ENCODE measurements around the gene BOC. TPM values are rescaled to one million over a fixed set of nuclear protein-coding genes. Genes with fewer than 3 reads are reported as not detected.

BOC gene
- total and polyA plus RNA-seq, 10 of the 15 experiments (the other 5 are each of a cell fraction or from before 2014, with no cell fraction given): 0.18 TPM; not detected in 9

GRCh38 chr3:113293348-113293747, 82.0 kb downstream of the BOC start (continued):
- TF ChIP-seq ZNF687 (IDR thresholded peaks at IDR 0.05) (no peak), FOS (IDR thresholded peaks at IDR 0.05; ENCODE audit: borderline replicate concordance, extremely low read depth, insufficient read length) (no peak), BMI1 (IDR thresholded peaks at IDR 0.05; ENCODE audit: borderline replicate concordance) (no peak), STAT1 (conservative IDR thresholded peaks at IDR 0.05) (no peak), HSF1 (IDR thresholded peaks at IDR 0.05; ENCODE audit: low read depth, low read length) (no peak), TCF7 (IDR thresholded peaks at IDR 0.05; ENCODE audit: borderline replicate concordance) (no peak), TCF3 (IDR thresholded peaks at IDR 0.05; ENCODE audit: borderline replicate concordance, insufficient read depth, low read depth, low read length) (no peak), ATF2 (IDR thresholded peaks at IDR 0.05; ENCODE audit: low read length) (no peak), RAD51 (IDR thresholded peaks at IDR 0.05) (no peak), RUNX3 (IDR thresholded peaks at IDR 0.05; ENCODE audit: low read length) (no peak), PAX5 (IDR thresholded peaks at IDR 0.05; ENCODE audit: borderline replicate concordance, low read depth, low read length) (no peak), WRNIP1 (IDR thresholded peaks at IDR 0.05; ENCODE audit: borderline replicate concordance, low read depth, low read length) (no peak), EED (IDR thresholded peaks at IDR 0.05; ENCODE audit: low read depth) (no peak), NRF1 (conservative IDR thresholded peaks at IDR 0.05; ENCODE audit: low read depth, low read length) (no peak)

Measured in GM12878 (cell line).